Upper lobe of left lung (tissue), 4 donors: ENCODE measurements around the gene CRIP2.

Experiments used
- EP300 ChIP-seq, 4 donors: sonication (generic); formaldehyde crosslinking; IDR thresholded peaks; one replicate each; pipeline ENCODE4 v1.5.1; 2017; ENCODE audit warnings: antibody characterized with exemption in 4 of 4, control low read depth in 2 of 4
- POLR2A ChIP-seq, 4 donors: fragments of 450-650 bp; IDR thresholded peaks; one replicate each; pipeline ENCODE4 v1.5.1; 2016 to 2017; ENCODE audit warnings: antibody characterized with exemption in 4 of 4, mild to moderate bottlenecking in 2 of 4
- POLR2AphosphoS5 ChIP-seq, 2 donors: sonication (generic); formaldehyde crosslinking; IDR thresholded peaks; one replicate each; pipeline ENCODE4 v1.5.1; 2017; ENCODE audit warnings: antibody characterized with exemption in 2 of 2
- TF ChIP-seq, protein P1 (sequence below), 6 experiments: fragments of 450-650 bp in 4 of 6; fragments of 200-600 bp in 2 of 6; sonication (generic) in 2 of 6; IDR thresholded peaks; one replicate each; pipeline ENCODE4 v1.5.1; 2016 to 2019; ENCODE audit warnings: antibody characterized with exemption in 6 of 6

DNA sequence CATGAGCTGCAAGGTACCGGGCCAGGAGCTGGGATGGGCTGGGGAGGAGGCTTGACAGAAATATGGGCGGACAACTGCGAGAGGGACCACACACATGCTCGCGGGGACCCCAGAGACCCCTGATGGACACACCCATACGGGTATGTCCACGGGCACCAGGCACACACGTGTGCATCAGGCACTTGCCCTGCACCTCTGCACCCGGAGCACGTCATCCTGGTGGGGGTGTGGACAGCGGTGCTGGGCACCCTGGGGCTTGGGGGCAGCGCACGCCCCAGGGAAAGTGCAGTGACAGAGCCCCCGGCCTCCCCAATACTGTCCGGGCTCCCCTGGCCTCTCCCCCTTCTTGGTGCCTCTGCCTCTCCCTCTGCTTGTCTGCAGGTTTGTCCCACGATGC, 10.4 kb downstream of the CRIP2 start:
- TF ChIP-seq POLR2AphosphoS5 (IDR thresholded peaks at IDR 0.05) (no peak), POLR2A (IDR thresholded peaks at IDR 0.05) (no peak), EP300 (IDR thresholded peaks at IDR 0.05) (no peak)
- TF ChIP-seq, protein P1, sequence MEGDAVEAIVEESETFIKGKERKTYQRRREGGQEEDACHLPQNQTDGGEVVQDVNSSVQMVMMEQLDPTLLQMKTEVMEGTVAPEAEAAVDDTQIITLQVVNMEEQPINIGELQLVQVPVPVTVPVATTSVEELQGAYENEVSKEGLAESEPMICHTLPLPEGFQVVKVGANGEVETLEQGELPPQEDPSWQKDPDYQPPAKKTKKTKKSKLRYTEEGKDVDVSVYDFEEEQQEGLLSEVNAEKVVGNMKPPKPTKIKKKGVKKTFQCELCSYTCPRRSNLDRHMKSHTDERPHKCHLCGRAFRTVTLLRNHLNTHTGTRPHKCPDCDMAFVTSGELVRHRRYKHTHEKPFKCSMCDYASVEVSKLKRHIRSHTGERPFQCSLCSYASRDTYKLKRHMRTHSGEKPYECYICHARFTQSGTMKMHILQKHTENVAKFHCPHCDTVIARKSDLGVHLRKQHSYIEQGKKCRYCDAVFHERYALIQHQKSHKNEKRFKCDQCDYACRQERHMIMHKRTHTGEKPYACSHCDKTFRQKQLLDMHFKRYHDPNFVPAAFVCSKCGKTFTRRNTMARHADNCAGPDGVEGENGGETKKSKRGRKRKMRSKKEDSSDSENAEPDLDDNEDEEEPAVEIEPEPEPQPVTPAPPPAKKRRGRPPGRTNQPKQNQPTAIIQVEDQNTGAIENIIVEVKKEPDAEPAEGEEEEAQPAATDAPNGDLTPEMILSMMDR (IDR thresholded peaks at IDR 0.05) = no peak
